ENCODE measurements around the gene ANK3.

Gene ANK3

GRCh38 chr10:60367901-60368300, 21.8 kb downstream of the ANK3 start:
- TF ChIP-seq CTCF (IDR thresholded peaks at IDR 0.05; ENCODE audit: low read depth, low read length) = no peak
- H3K4me3 ChIP-seq (replicated peaks in 1 of 2; ENCODE audit: low read depth in 2 of 2, low read length in 2 of 2) = no peak overlapping the region
- no peak for DNase-seq (ENCODE audit: low read depth in 2 of 2)

GRCh38 chr10:60367431-60367830, 22.2 kb downstream of the ANK3 start:
- TF ChIP-seq CTCF (IDR thresholded peaks at IDR 0.05; ENCODE audit: low read depth, low read length) = no peak
- no peak overlapping the region for H3K4me3 ChIP-seq (replicated peaks in 1 of 2; ENCODE audit: low read depth in 2 of 2, low read length in 2 of 2)
- DNase-seq (ENCODE audit: low read depth in 2 of 2) = no peak

GRCh38 chr10:60367024-60367423, 22.7 kb downstream of the ANK3 start:
- H3K4me3 ChIP-seq (replicated peaks in 1 of 2; ENCODE audit: low read depth in 2 of 2, low read length in 2 of 2) = no peak overlapping the region
- DNase-seq (ENCODE audit: low read depth in 2 of 2) = no peak
- no peak for TF ChIP-seq CTCF (IDR thresholded peaks at IDR 0.05; ENCODE audit: low read depth, low read length)

DNA sequence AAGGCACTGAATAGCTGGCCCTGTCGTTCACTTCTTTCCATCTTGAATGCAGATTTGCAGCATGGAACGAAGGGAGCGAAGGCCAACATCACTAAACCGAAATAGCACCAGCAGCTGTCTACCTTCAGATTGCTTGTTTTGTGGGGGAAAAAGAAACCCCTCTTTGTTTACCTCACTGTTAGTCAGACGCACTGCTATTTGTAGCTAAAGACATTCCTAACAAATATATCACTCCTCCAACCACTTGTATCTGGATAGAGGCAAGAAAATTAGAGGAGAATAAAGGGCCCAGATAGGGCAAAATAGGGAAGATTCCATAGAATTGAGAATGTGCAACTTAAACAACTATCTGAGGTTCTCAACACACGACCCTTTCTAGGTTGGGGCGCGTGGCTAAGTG, 26.5 kb downstream of the ANK3 start:
- no peak for TF ChIP-seq CTCF (IDR thresholded peaks at IDR 0.05; ENCODE audit: low read depth, low read length)

DNA sequence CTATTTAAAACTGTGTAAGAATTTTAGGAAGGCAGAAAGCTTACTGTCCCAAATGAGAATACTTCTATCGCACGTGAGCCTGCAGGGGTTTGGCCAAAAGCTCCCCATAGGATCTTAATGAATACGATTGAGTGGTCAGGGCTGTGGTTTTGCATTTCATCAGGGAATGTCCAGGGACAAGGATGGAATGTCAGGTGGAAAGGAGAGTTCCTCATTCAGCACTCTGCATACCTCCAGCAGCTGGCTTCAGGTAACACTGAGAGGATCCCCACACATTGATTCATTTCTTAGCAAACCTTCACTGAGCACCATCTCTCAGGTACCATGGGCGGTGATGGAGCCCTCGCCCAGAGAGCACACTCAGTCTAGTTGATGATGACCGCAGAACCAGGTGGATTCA, 27.2 kb downstream of the ANK3 start:
- no peak for DNase-seq (ENCODE audit: low read depth in 2 of 2)
- no peak for TF ChIP-seq CTCF (IDR thresholded peaks at IDR 0.05; ENCODE audit: low read depth, low read length)
- no peak overlapping the region for H3K4me3 ChIP-seq (replicated peaks in 1 of 2; ENCODE audit: low read depth in 2 of 2, low read length in 2 of 2)

More for the DNA sequence above, 26.5 kb downstream of the ANK3 start:
- peak in 1 of 2 donors; percentile 27 for DNase-seq (ENCODE audit: low read depth in 2 of 2)
- H3K4me3 ChIP-seq (replicated peaks in 1 of 2; ENCODE audit: low read depth in 2 of 2, low read length in 2 of 2) = no peak overlapping the region

GRCh38 chr10:60359066-60359465, 30.6 kb downstream of the ANK3 start:
- H3K4me3 ChIP-seq (replicated peaks in 1 of 2; ENCODE audit: low read depth in 2 of 2, low read length in 2 of 2) = no peak overlapping the region
- DNase-seq (ENCODE audit: low read depth in 2 of 2) = no peak
- no peak for TF ChIP-seq CTCF (IDR thresholded peaks at IDR 0.05; ENCODE audit: low read depth, low read length)

GRCh38 chr10:60358282-60358681, 31.4 kb downstream of the ANK3 start:
- DNase-seq (ENCODE audit: low read depth in 2 of 2) = no peak
- no peak for TF ChIP-seq CTCF (IDR thresholded peaks at IDR 0.05; ENCODE audit: low read depth, low read length)
- H3K4me3 ChIP-seq (replicated peaks in 1 of 2; ENCODE audit: low read depth in 2 of 2, low read length in 2 of 2) = no peak overlapping the region
